Central memory CD4-positive, alpha-beta T cell (primary cell): ENCODE results near the gene SRP9.
"Not testable (repeated sequence)": the region's sequence is repeated elsewhere in the genome, so short reads cannot be mapped to it uniquely, and the experiment has no call there.

Source experiments
- DNase-seq: peaks from one replicate; pipeline ENCODE4 v3.0.0; 2022

Gene SRP9

GRCh38 chr1:225757927-225758656, 19.5 kb upstream of the SRP9 start:
- DNase-seq: no peak

- not testable (repeated sequence) for DNase-seq
Measured at GRCh38 chr1:225759972-225760371, 17.7 kb upstream of the SRP9 start.

- no peak for DNase-seq
Measured at GRCh38 chr1:225760531-225760930, 17.1 kb upstream of the SRP9 start.

- not testable (repeated sequence) for DNase-seq
Measured at GRCh38 chr1:225761395-225761794, 16.2 kb upstream of the SRP9 start.

- DNase-seq: no peak
Measured at GRCh38 chr1:225762002-225762441, 15.6 kb upstream of the SRP9 start.

GRCh38 chr1:225762444-225762843, 15.2 kb upstream of the SRP9 start:
- DNase-seq: no peak

- DNase-seq: no peak
Measured at GRCh38 chr1:225763716-225764548, 13.7 kb upstream of the SRP9 start.

GRCh38 chr1:225765982-225766674, 11.5 kb upstream of the SRP9 start:
- DNase-seq: no peak

GRCh38 chr1:225766967-225767633, 10.5 kb upstream of the SRP9 start:
- DNase-seq: no peak

- DNase-seq: no peak
Measured at GRCh38 chr1:225767634-225768540, 9.7 kb upstream of the SRP9 start.

GRCh38 chr1:225768662-225769426, 8.8 kb upstream of the SRP9 start:
- DNase-seq: no peak

- no peak for DNase-seq
Measured at GRCh38 chr1:225769687-225770086, 7.9 kb upstream of the SRP9 start.

GRCh38 chr1:225770561-225771248, 6.9 kb upstream of the SRP9 start:
- DNase-seq: no peak

- no peak for DNase-seq
Measured at GRCh38 chr1:225771661-225772322, 5.8 kb upstream of the SRP9 start.

GRCh38 chr1:225772323-225772768, 5.3 kb upstream of the SRP9 start:
- DNase-seq: no peak

- no peak for DNase-seq
Measured at GRCh38 chr1:225772848-225773247, 4.8 kb upstream of the SRP9 start.

GRCh38 chr1:225774281-225775147, 3.1 kb upstream of the SRP9 start:
- DNase-seq: no peak

GRCh38 chr1:225776294-225776693, 1.3 kb upstream of the SRP9 start:
- no peak for DNase-seq
